ENCODE data around the gene DCN. TPM values are rescaled to one million over a fixed set of nuclear protein-coding genes. Genes with fewer than 3 reads are reported as not detected.

Gene DCN
- total RNA-seq, 2 experiments from 2014 or later, result not detected

- CTCF ChIA-PET, result no interaction called here
- POLR2A ChIA-PET, result no interaction called here
- no peaks in the 10 kb centered on the region for H3K4me1 Mint-ChIP-seq (ENCODE audit: low read depth)
Observed at GRCh38 chr12:91171476-91171875, 11.1 kb downstream of the DCN start.

GRCh38 chr12:91163116-91163515, 19.5 kb downstream of the DCN start:
- TF ChIP-seq CTCF (IDR thresholded peaks at IDR 0.05), result no peak
- ChIA-PET POLR2A (no interaction called here), CTCF (no interaction called here)
- no peaks in the 10 kb centered on the region for H3K4me1 Mint-ChIP-seq (ENCODE audit: low read depth)
- Histone ChIP-seq H3K36me3 (ENCODE audit: insufficient read depth, low read length) (no peaks in the 10 kb centered on the region), H3K27me3 (ENCODE audit: control insufficient read depth in 1 of 2, insufficient read depth in 2 of 2, low read length in 2 of 2) (no peaks in the 10 kb centered on the region), H3K9me3 (ENCODE audit: control insufficient read depth in 1 of 2, insufficient read depth in 1 of 2, low read length in 2 of 2) (no peaks in the 10 kb centered on the region), H3K4me3 (ENCODE audit: low read length) (no peak overlapping the region), H3K27ac (ENCODE audit: low read depth in 1 of 2, low read length in 2 of 2) (no peak overlapping the region), H3K4me1 (ENCODE audit: insufficient read depth, low read length) (no peaks in the 10 kb centered on the region)
- no peak for ATAC-seq (ENCODE audit: poor library complexity)
- no peak for DNase-seq
- H3K27me3 Mint-ChIP-seq, result no peaks in the 10 kb centered on the region
- H3K27ac Mint-ChIP-seq, result no peak overlapping the region
- H3K4me3 Mint-ChIP-seq, result no peak overlapping the region
- intact Hi-C loops (cut with DNase I, micrococcal nuclease), result no loop called here
- no peaks in the 10 kb centered on the region for H3K36me3 Mint-ChIP-seq (ENCODE audit: low read depth)
- H3K9me3 Mint-ChIP-seq, result no peaks in the 10 kb centered on the region

More at GRCh38 chr12:91171476-91171875, 11.1 kb downstream of the DCN start:
- no peaks in the 10 kb centered on the region for H3K9me3 ChIP-seq (ENCODE audit: control insufficient read depth in 1 of 2, insufficient read depth in 1 of 2, low read length in 2 of 2)
- H3K36me3 Mint-ChIP-seq (ENCODE audit: low read depth), result no peaks in the 10 kb centered on the region
- no peaks in the 10 kb centered on the region for H3K27me3 Mint-ChIP-seq
- H3K4me3 Mint-ChIP-seq, result no peak overlapping the region
- H3K9me3 Mint-ChIP-seq, result no peaks in the 10 kb centered on the region
- H3K27me3 ChIP-seq (ENCODE audit: control insufficient read depth in 1 of 2, insufficient read depth in 2 of 2, low read length in 2 of 2), result no peaks in the 10 kb centered on the region
- no peak overlapping the region for H3K27ac Mint-ChIP-seq
- intact Hi-C loops (cut with DNase I, micrococcal nuclease), result no loop called here
- DNase-seq, result no peak
- H3K4me3 ChIP-seq (ENCODE audit: low read length), result no peak overlapping the region
- ATAC-seq (ENCODE audit: poor library complexity), result no peak
- H3K27ac ChIP-seq (ENCODE audit: low read depth in 1 of 2, low read length in 2 of 2), result no peak overlapping the region
- no peak for TF ChIP-seq CTCF (IDR thresholded peaks at IDR 0.05)
- no peaks in the 10 kb centered on the region for H3K4me1 ChIP-seq (ENCODE audit: insufficient read depth, low read length)
- no peaks in the 10 kb centered on the region for H3K36me3 ChIP-seq (ENCODE audit: insufficient read depth, low read length)

- POLR2A ChIA-PET, result no interaction called here
- H3K36me3 ChIP-seq (ENCODE audit: insufficient read depth, low read length), result no peaks in the 10 kb centered on the region
- ATAC-seq (ENCODE audit: poor library complexity) (no peak), DNase-seq (no peak)
- no peaks in the 10 kb centered on the region for H3K4me1 Mint-ChIP-seq (ENCODE audit: low read depth)
- H3K4me1 ChIP-seq (ENCODE audit: insufficient read depth, low read length), result no peaks in the 10 kb centered on the region
- no peak overlapping the region for H3K27ac Mint-ChIP-seq
- no peak overlapping the region for H3K4me3 Mint-ChIP-seq
- no peak for TF ChIP-seq CTCF (IDR thresholded peaks at IDR 0.05)
- no peaks in the 10 kb centered on the region for H3K27me3 ChIP-seq (ENCODE audit: control insufficient read depth in 1 of 2, insufficient read depth in 2 of 2, low read length in 2 of 2)
- intact Hi-C loops (cut with DNase I, micrococcal nuclease), result no loop called here
- no peaks in the 10 kb centered on the region for H3K36me3 Mint-ChIP-seq (ENCODE audit: low read depth)
- H3K9me3 ChIP-seq (ENCODE audit: control insufficient read depth in 1 of 2, insufficient read depth in 1 of 2, low read length in 2 of 2), result no peaks in the 10 kb centered on the region
- H3K9me3 Mint-ChIP-seq, result no peaks in the 10 kb centered on the region
- no peaks in the 10 kb centered on the region for H3K27me3 Mint-ChIP-seq
- H3K4me3 ChIP-seq (ENCODE audit: low read length), result no peak overlapping the region
- CTCF ChIA-PET, result no interaction called here
- H3K27ac ChIP-seq (ENCODE audit: low read depth in 1 of 2, low read length in 2 of 2), result no peak overlapping the region
Observed at GRCh38 chr12:91161009-91161408, 21.6 kb downstream of the DCN start.
